Chondrocyte (in vitro differentiated cells): ENCODE results near the gene IVL. TPM values are rescaled to one million over a fixed set of nuclear protein-coding genes. Genes with fewer than 3 reads are reported as not detected.

Experiments used
- DNase-seq: peaks from one replicate; pipeline ENCODE4 v3.0.0; 2021; ENCODE audit warnings: mixed read lengths, low spot score
- H3K27ac Mint-ChIP-seq: one replicate; pipeline ENCODE4 v1.8.0; 2021; ENCODE audit warnings: mild to moderate bottlenecking, moderate library complexity, mixed read lengths; ENCODE audit not compliant: unreplicated experiment
- H3K27me3 Mint-ChIP-seq: 2 replicates; pipeline ENCODE4 v1.8.0; 2021; ENCODE audit warnings: low read depth, mixed read lengths
- H3K36me3 Mint-ChIP-seq: 2 replicates; pipeline ENCODE4 v1.8.0; 2021; ENCODE audit warnings: low read depth, mixed read lengths
- H3K4me1 Mint-ChIP-seq: 2 replicates; pipeline ENCODE4 v1.8.0; 2021; ENCODE audit warnings: low read depth, mild to moderate bottlenecking, mixed read lengths
- H3K4me3 Mint-ChIP-seq: one replicate; pipeline ENCODE4 v1.8.0; 2021; ENCODE audit warnings: mild to moderate bottlenecking, moderate library complexity, mixed read lengths; ENCODE audit not compliant: unreplicated experiment
- H3K9me3 Mint-ChIP-seq: 2 replicates; pipeline ENCODE4 v1.8.0; 2021; ENCODE audit warnings: low read depth, mixed read lengths
- CTCF ChIP-seq: fragments of 200-600 bp; sonication (generic); IDR thresholded peaks from 2 replicates; pipeline ENCODE4 v1.5.0; 2021; ENCODE audit warnings: antibody characterized with exemption, mild to moderate bottlenecking, moderate library complexity
- total RNA-seq: library from RNA; stranded (reverse); gene quantifications from 3 replicates; pipeline ENCODE4 v1.2.1, GENCODE V29; 2021

The IVL gene
- total RNA-seq, 1 donor from 2014 or later = not detected

GRCh38 chr1:152932170-152932811 lies 23.9 kb downstream of the IVL start:
- no peaks in the 10 kb centered on the region for H3K36me3 Mint-ChIP-seq

GRCh38 chr1:152933196-152933595 lies 24.9 kb downstream of the IVL start:
- Mint-ChIP-seq H3K9me3 (no peaks in the 10 kb centered on the region), H3K36me3 (no peaks in the 10 kb centered on the region), H3K4me3 (no peak overlapping the region), H3K4me1 (no peaks in the 10 kb centered on the region), H3K27ac (no peak overlapping the region), H3K27me3 (no peaks in the 10 kb centered on the region)
- DNase-seq = no peak
- no peak for TF ChIP-seq CTCF

More at GRCh38 chr1:152932170-152932811, 23.9 kb downstream of the IVL start:
- Mint-ChIP-seq H3K27ac (no peak overlapping the region), H3K4me3 (no peak overlapping the region), H3K27me3 (no peaks in the 10 kb centered on the region), H3K9me3 (no peaks in the 10 kb centered on the region), H3K4me1 (no peaks in the 10 kb centered on the region)
- no peak for DNase-seq
- no peak for TF ChIP-seq CTCF

GRCh38 chr1:152940614-152941013 lies 32.3 kb downstream of the IVL start:
- no peak for DNase-seq
- no peak for TF ChIP-seq CTCF
- H3K9me3 Mint-ChIP-seq = peaks cover 8% of the 10 kb centered on the region
- H3K36me3 Mint-ChIP-seq = no peaks in the 10 kb centered on the region
- H3K27me3 Mint-ChIP-seq = no peaks in the 10 kb centered on the region
- H3K27ac Mint-ChIP-seq = no peak overlapping the region
- no peaks in the 10 kb centered on the region for H3K4me1 Mint-ChIP-seq
- H3K4me3 Mint-ChIP-seq = no peak overlapping the region

- no peak overlapping the region for H3K4me3 Mint-ChIP-seq
- H3K4me1 Mint-ChIP-seq = no peaks in the 10 kb centered on the region
- TF ChIP-seq CTCF = no peak
- no peaks in the 10 kb centered on the region for H3K36me3 Mint-ChIP-seq
- no peak for DNase-seq
- H3K27me3 Mint-ChIP-seq = no peaks in the 10 kb centered on the region
- no peak overlapping the region for H3K27ac Mint-ChIP-seq
- H3K9me3 Mint-ChIP-seq = peaks cover 8% of the 10 kb centered on the region
Observed at GRCh38 chr1:152941037-152941711, 32.8 kb downstream of the IVL start.

GRCh38 chr1:152942161-152942560 lies 33.8 kb downstream of the IVL start:
- Mint-ChIP-seq H3K4me1 (no peaks in the 10 kb centered on the region), H3K27me3 (no peaks in the 10 kb centered on the region), H3K4me3 (no peak overlapping the region), H3K27ac (no peak overlapping the region), H3K9me3 (peaks cover 8% of the 10 kb centered on the region), H3K36me3 (no peaks in the 10 kb centered on the region)
- no peak for TF ChIP-seq CTCF
- DNase-seq = no peak
